Measurements from ENCODE around the gene TIMP2.
"Not testable (repeated sequence)": the region's sequence is repeated elsewhere in the genome, so short reads cannot be mapped to it uniquely, and the experiment has no call there.

Gene TIMP2

GRCh38 chr17:78908426-78908825 lies 16.8 kb downstream of the TIMP2 start:
- Histone ChIP-seq H3K27me3 (ENCODE audit: control insufficient read depth, insufficient read depth, low read length) (no peaks in the 10 kb centered on the region), H3K9ac (ENCODE audit: low read length) (no peak overlapping the region), H3K4me3 (ENCODE audit: low read length) (no peak overlapping the region), H3K9me3 (ENCODE audit: control insufficient read depth, low read length) (no peaks in the 10 kb centered on the region), H3K4me1 (ENCODE audit: control insufficient read depth, insufficient read depth, low read length) (peaks cover 15% of the 10 kb centered on the region), H3K36me3 (ENCODE audit: control insufficient read depth, insufficient read depth, low read length) (no peaks in the 10 kb centered on the region)

GRCh38 chr17:78905541-78905940 lies 19.6 kb downstream of the TIMP2 start:
- H3K9me3 ChIP-seq (ENCODE audit: control insufficient read depth, low read length) = no peaks in the 10 kb centered on the region
- H3K4me1 ChIP-seq (ENCODE audit: control insufficient read depth, insufficient read depth, low read length) = peaks cover 7% of the 10 kb centered on the region
- H3K4me3 ChIP-seq (ENCODE audit: low read length) = no peak overlapping the region
- no peaks in the 10 kb centered on the region for H3K27me3 ChIP-seq (ENCODE audit: control insufficient read depth, insufficient read depth, low read length)
- H3K9ac ChIP-seq (ENCODE audit: low read length) = no peak overlapping the region
- H3K36me3 ChIP-seq (ENCODE audit: control insufficient read depth, insufficient read depth, low read length) = no peaks in the 10 kb centered on the region

GRCh38 chr17:78905116-78905515 lies 20.1 kb downstream of the TIMP2 start:
- no peak overlapping the region for H3K9ac ChIP-seq (ENCODE audit: low read length)
- H3K36me3 ChIP-seq (ENCODE audit: control insufficient read depth, insufficient read depth, low read length) = no peaks in the 10 kb centered on the region
- no peak overlapping the region for H3K4me3 ChIP-seq (ENCODE audit: low read length)
- H3K27me3 ChIP-seq (ENCODE audit: control insufficient read depth, insufficient read depth, low read length) = no peaks in the 10 kb centered on the region
- H3K4me1 ChIP-seq (ENCODE audit: control insufficient read depth, insufficient read depth, low read length) = peaks cover 7% of the 10 kb centered on the region
- no peaks in the 10 kb centered on the region for H3K9me3 ChIP-seq (ENCODE audit: control insufficient read depth, low read length)

- Histone ChIP-seq H3K9ac (ENCODE audit: low read length) (no peak overlapping the region), H3K9me3 (ENCODE audit: control insufficient read depth, low read length) (no peaks in the 10 kb centered on the region), H3K4me1 (ENCODE audit: control insufficient read depth, insufficient read depth, low read length) (peaks cover 11% of the 10 kb centered on the region), H3K36me3 (ENCODE audit: control insufficient read depth, insufficient read depth, low read length) (no peaks in the 10 kb centered on the region), H3K27me3 (ENCODE audit: control insufficient read depth, insufficient read depth, low read length) (no peaks in the 10 kb centered on the region), H3K4me3 (ENCODE audit: low read length) (no peak overlapping the region)
These were observed 20.8 kb downstream of the TIMP2 start for GRCh38 chr17:78904371-78904770.

GRCh38 chr17:78903101-78903779 lies 21.9 kb downstream of the TIMP2 start, which contains the start of gene CEP295NL:
Gene CEP295NL (minus strand): TSS chr17:78903201. CDS start chr17:78901828, 1,373 bp downstream.
- Histone ChIP-seq H3K36me3 (ENCODE audit: control insufficient read depth, insufficient read depth, low read length) (no peaks in the 10 kb centered on the region), H3K4me3 (ENCODE audit: low read length) (no peak within 1 kb of the TSS), H3K9ac (ENCODE audit: low read length) (no peak within 1 kb of the TSS), H3K27me3 (ENCODE audit: control insufficient read depth, insufficient read depth, low read length) (no peaks in the 10 kb centered on the region), H3K4me1 (ENCODE audit: control insufficient read depth, insufficient read depth, low read length) (peaks cover 7% of the 10 kb centered on the region), H3K9me3 (ENCODE audit: control insufficient read depth, low read length) (no peaks in the 10 kb centered on the region)

GRCh38 chr17:78902231-78902630 lies 23.0 kb downstream of the TIMP2 start:
- not testable (repeated sequence) for H3K9ac ChIP-seq (ENCODE audit: low read length); H3K9me3 ChIP-seq (ENCODE audit: control insufficient read depth, low read length); H3K36me3 ChIP-seq (ENCODE audit: control insufficient read depth, insufficient read depth, low read length); H3K4me3 ChIP-seq (ENCODE audit: low read length); H3K27me3 ChIP-seq (ENCODE audit: control insufficient read depth, insufficient read depth, low read length); H3K4me1 ChIP-seq (ENCODE audit: control insufficient read depth, insufficient read depth, low read length)

- no peaks in the 10 kb centered on the region for H3K36me3 ChIP-seq (ENCODE audit: control insufficient read depth, insufficient read depth, low read length)
These were observed 23.4 kb downstream of the TIMP2 start for GRCh38 chr17:78901806-78902205.

GRCh38 chr17:78900816-78901215 lies 24.4 kb downstream of the TIMP2 start:
- Histone ChIP-seq H3K4me1 (ENCODE audit: control insufficient read depth, insufficient read depth, low read length) (peaks cover 14% of the 10 kb centered on the region), H3K36me3 (ENCODE audit: control insufficient read depth, insufficient read depth, low read length) (no peaks in the 10 kb centered on the region), H3K27me3 (ENCODE audit: control insufficient read depth, insufficient read depth, low read length) (no peaks in the 10 kb centered on the region), H3K9ac (ENCODE audit: low read length) (no peak overlapping the region), H3K9me3 (ENCODE audit: control insufficient read depth, low read length) (no peaks in the 10 kb centered on the region), H3K4me3 (ENCODE audit: low read length) (no peak overlapping the region)

More at GRCh38 chr17:78901806-78902205, 23.4 kb downstream of the TIMP2 start:
- Histone ChIP-seq H3K4me3 (ENCODE audit: low read length) (no peak overlapping the region), H3K9ac (ENCODE audit: low read length) (no peak overlapping the region), H3K4me1 (ENCODE audit: control insufficient read depth, insufficient read depth, low read length) (peaks cover 7% of the 10 kb centered on the region), H3K9me3 (ENCODE audit: control insufficient read depth, low read length) (no peaks in the 10 kb centered on the region), H3K27me3 (ENCODE audit: control insufficient read depth, insufficient read depth, low read length) (no peaks in the 10 kb centered on the region)

GRCh38 chr17:78899361-78900260 lies 25.6 kb downstream of the TIMP2 start:
- Histone ChIP-seq H3K4me3 (ENCODE audit: low read length) (no peak overlapping the region), H3K9ac (ENCODE audit: low read length) (no peak overlapping the region), H3K4me1 (ENCODE audit: control insufficient read depth, insufficient read depth, low read length) (peaks cover 17% of the 10 kb centered on the region), H3K27me3 (ENCODE audit: control insufficient read depth, insufficient read depth, low read length) (no peaks in the 10 kb centered on the region), H3K36me3 (ENCODE audit: control insufficient read depth, insufficient read depth, low read length) (no peaks in the 10 kb centered on the region), H3K9me3 (ENCODE audit: control insufficient read depth, low read length) (no peaks in the 10 kb centered on the region)

GRCh38 chr17:78898947-78899346 lies 26.2 kb downstream of the TIMP2 start:
- H3K36me3 ChIP-seq (ENCODE audit: control insufficient read depth, insufficient read depth, low read length) = no peaks in the 10 kb centered on the region
- no peak overlapping the region for H3K9ac ChIP-seq (ENCODE audit: low read length)
- no peaks in the 10 kb centered on the region for H3K27me3 ChIP-seq (ENCODE audit: control insufficient read depth, insufficient read depth, low read length)
- H3K4me3 ChIP-seq (ENCODE audit: low read length) = no peak overlapping the region
- H3K4me1 ChIP-seq (ENCODE audit: control insufficient read depth, insufficient read depth, low read length) = peaks cover 17% of the 10 kb centered on the region
- H3K9me3 ChIP-seq (ENCODE audit: control insufficient read depth, low read length) = no peaks in the 10 kb centered on the region

- no peaks in the 10 kb centered on the region for H3K9me3 ChIP-seq (ENCODE audit: control insufficient read depth, low read length)
- H3K4me1 ChIP-seq (ENCODE audit: control insufficient read depth, insufficient read depth, low read length) = peaks cover 17% of the 10 kb centered on the region
- no peaks in the 10 kb centered on the region for H3K27me3 ChIP-seq (ENCODE audit: control insufficient read depth, insufficient read depth, low read length)
- H3K36me3 ChIP-seq (ENCODE audit: control insufficient read depth, insufficient read depth, low read length) = no peaks in the 10 kb centered on the region
- no peak overlapping the region for H3K9ac ChIP-seq (ENCODE audit: low read length)
- H3K4me3 ChIP-seq (ENCODE audit: low read length) = no peak overlapping the region
These were observed 26.9 kb downstream of the TIMP2 start for GRCh38 chr17:78898075-78898836.

GRCh38 chr17:78897664-78898047 lies 27.5 kb downstream of the TIMP2 start:
- H3K27me3 ChIP-seq (ENCODE audit: control insufficient read depth, insufficient read depth, low read length) = no peaks in the 10 kb centered on the region
- H3K9ac ChIP-seq (ENCODE audit: low read length) = no peak overlapping the region
- H3K9me3 ChIP-seq (ENCODE audit: control insufficient read depth, low read length) = no peaks in the 10 kb centered on the region
- H3K4me3 ChIP-seq (ENCODE audit: low read length) = no peak overlapping the region
- H3K36me3 ChIP-seq (ENCODE audit: control insufficient read depth, insufficient read depth, low read length) = no peaks in the 10 kb centered on the region
- peaks cover 17% of the 10 kb centered on the region for H3K4me1 ChIP-seq (ENCODE audit: control insufficient read depth, insufficient read depth, low read length)

Data from mucosa of stomach (tissue), 1 donor.